Stimulated activated CD4-positive, alpha-beta T cell treated with anti-CD3 and anti-CD28 coated beads, Interleukin-15, amount 100 ng/mL, for 48 hours (primary cell): Measurements from ENCODE around the gene TTLL7.

Experiments used
- DNase-seq, 2 donors: peaks; one replicate each; pipeline ENCODE4 v3.0.0-alpha.2; 2020; ENCODE audit warnings: low read depth in 2 of 2

The TTLL7 gene

DNA sequence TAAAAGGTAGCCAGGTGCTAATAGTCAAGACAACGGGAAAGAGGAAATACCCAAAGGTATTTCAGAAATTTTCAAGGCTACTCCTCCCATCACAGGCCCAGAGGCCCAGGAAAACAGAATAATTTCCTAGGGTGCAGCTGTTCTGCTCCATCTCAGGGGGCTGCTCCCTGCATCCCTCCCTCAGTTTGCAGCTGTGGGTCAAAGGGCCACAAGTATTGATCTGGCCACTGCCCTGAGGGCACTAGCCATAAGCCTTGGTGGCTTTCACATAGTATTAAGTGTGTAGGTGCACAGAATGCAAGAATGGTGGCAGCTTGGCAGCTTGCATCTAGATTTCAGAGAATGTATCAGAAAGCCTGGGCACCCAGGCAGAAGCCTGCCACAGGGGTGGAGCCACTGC is 179.5 kb downstream of the TTLL7 start:
- DNase-seq, result no peak

DNA sequence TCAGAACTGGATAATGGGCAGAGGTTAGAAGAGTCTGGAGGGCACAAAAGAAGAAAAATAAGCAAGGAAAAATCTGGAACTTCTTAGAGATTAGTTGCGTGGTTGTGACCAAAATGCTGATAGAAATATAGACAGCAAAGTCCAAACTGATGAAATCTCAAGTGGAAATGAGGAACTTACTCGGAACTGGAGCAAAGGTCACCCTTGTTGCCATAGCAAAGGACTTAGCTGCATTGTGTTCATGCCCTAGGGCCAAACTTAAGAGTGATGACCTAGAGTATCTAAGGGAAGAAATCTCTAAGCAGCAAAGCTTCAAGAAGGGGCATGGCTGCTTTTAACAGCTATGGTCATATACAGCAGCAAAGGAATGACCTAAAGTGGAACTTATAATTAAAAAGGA is 180.0 kb downstream of the TTLL7 start:
- no peak for DNase-seq

DNA sequence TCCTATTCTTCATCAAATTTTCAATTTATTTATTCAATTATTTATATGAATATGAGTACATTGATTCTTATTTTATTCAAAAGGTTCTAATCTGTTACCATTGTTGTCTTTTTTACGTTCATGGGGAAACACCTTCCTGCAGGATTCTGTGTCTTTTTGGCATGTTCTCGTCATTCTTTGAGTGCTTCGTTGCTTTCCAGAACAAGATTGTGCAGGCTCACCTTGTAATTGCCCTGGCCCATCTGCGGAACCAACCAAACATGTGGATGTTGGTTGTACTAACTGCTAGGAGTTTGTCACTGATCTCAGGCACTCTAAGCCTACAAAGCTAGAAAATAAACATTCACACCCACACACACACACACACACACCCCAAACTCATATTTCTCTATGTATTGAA is 182.1 kb downstream of the TTLL7 start:
- no peak for DNase-seq

DNA sequence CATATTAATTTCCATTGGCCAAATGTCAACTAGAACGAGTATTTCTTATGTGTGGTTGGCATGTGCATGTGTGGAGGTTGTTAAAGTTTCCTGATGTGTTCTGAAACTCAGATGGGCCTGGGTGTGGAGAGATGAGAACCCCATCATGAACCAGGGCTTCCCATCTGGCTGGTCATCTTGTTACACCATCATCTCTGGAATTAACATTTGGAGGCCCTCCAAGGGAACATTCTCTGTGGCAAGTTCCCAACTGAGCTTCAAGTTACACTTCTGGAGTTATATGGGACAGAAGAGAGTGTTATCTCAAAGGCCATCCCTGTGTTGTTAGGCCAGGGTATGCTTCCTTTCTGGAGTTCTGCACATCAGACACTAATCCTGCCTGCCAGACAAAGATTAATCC is 183.6 kb downstream of the TTLL7 start:
- no peak for DNase-seq
